Trophoblast cell (in vitro differentiated cells and primary cell): ENCODE measurements around the gene WWC2.
A peak's percentile ranks its signal among the peaks of the same experiment; 100 is the strongest.

ENCODE experiments used
- DNase-seq, 2 donors: peaks; one replicate each; pipeline ENCODE4 v3.0.0-alpha.2; 2016
- H2AFZ ChIP-seq: 2 replicates; pipeline ENCODE4 v1.6.1; 2013; ENCODE audit warnings: low read length, moderate library complexity, mild to moderate bottlenecking; ENCODE audit not compliant: insufficient read depth, poor library complexity
- H2AK5ac ChIP-seq: 2 replicates; pipeline ENCODE4 v1.6.1; 2013; ENCODE audit warnings: mild to moderate bottlenecking, low read length
- H2BK120ac ChIP-seq: 2 replicates; pipeline ENCODE4 v1.6.1; 2013; ENCODE audit warnings: low read length, mild to moderate bottlenecking, moderate library complexity; ENCODE audit not compliant: insufficient read depth, poor library complexity
- H2BK12ac ChIP-seq: 2 replicates; pipeline ENCODE4 v1.6.1; 2013; ENCODE audit warnings: mild to moderate bottlenecking, low read length, moderate library complexity
- H2BK5ac ChIP-seq: 2 replicates; pipeline ENCODE4 v1.6.1; 2013; ENCODE audit warnings: low read length, low read depth, moderate library complexity, mild to moderate bottlenecking; ENCODE audit not compliant: poor library complexity
- H3K14ac ChIP-seq: 2 replicates; pipeline ENCODE4 v1.6.1; 2013; ENCODE audit warnings: mild to moderate bottlenecking, low read length
- H3K18ac ChIP-seq: 2 replicates; pipeline ENCODE4 v1.6.1; 2013; ENCODE audit warnings: mild to moderate bottlenecking, low read length
- H3K23ac ChIP-seq: 2 replicates; pipeline ENCODE4 v1.6.1; 2013; ENCODE audit warnings: low read length
- H3K27ac ChIP-seq: 2 replicates; pipeline ENCODE4 v1.5.1; 2013; ENCODE audit warnings: low read depth, mild to moderate bottlenecking, inconsistent platforms, low read length, moderate library complexity
- H3K27me3 ChIP-seq: 2 replicates; pipeline ENCODE4 v1.6.1; 2013; ENCODE audit warnings: inconsistent platforms, mild to moderate bottlenecking, low read length, moderate library complexity; ENCODE audit not compliant: insufficient read depth
- H3K36me3 ChIP-seq, 2 experiments: 1 replicate in 1 of 2; 2 replicates in 1 of 2; pipeline ENCODE4 v1.6.1; 2013; ENCODE audit warnings: low read length in 2 of 2, mild to moderate bottlenecking in 2 of 2, moderate library complexity in 1 of 2; ENCODE audit not compliant: insufficient read depth in 2 of 2, control insufficient read depth in 1 of 2
- H3K4ac ChIP-seq: 2 replicates; pipeline ENCODE4 v1.6.1; 2013; ENCODE audit warnings: low read depth, mild to moderate bottlenecking, low read length, moderate library complexity
- H3K4me1 ChIP-seq, 2 experiments: 1 replicate in 1 of 2; 2 replicates in 1 of 2; pipeline ENCODE4 v1.6.1; 2013; ENCODE audit warnings: low read length in 2 of 2, mild to moderate bottlenecking in 2 of 2, moderate library complexity in 1 of 2; ENCODE audit not compliant: insufficient read depth in 2 of 2, control insufficient read depth in 1 of 2
- H3K4me2 ChIP-seq: 2 replicates; pipeline ENCODE4 v1.6.1; 2013; ENCODE audit warnings: inconsistent platforms, mild to moderate bottlenecking, low read length, moderate library complexity
- H3K4me3 ChIP-seq: 2 replicates; pipeline ENCODE4 v1.5.1; 2013; ENCODE audit warnings: mild to moderate bottlenecking, low read depth, low read length, inconsistent platforms
- H3K79me1 ChIP-seq: one replicate; pipeline ENCODE4 v1.6.1; 2013; ENCODE audit warnings: low read length
- H3K79me2 ChIP-seq: 2 replicates; pipeline ENCODE4 v1.6.1; 2013; ENCODE audit warnings: low read length, mild to moderate bottlenecking; ENCODE audit not compliant: control insufficient read depth, insufficient read depth, poor library complexity
- H3K9ac ChIP-seq: 2 replicates; pipeline ENCODE4 v1.6.1; 2013; ENCODE audit warnings: mild to moderate bottlenecking, low read length
- H3K9me3 ChIP-seq: 2 replicates; pipeline ENCODE4 v1.6.1; 2013; ENCODE audit warnings: low read depth, mild to moderate bottlenecking, control low read depth, inconsistent platforms, low read length; ENCODE audit not compliant: insufficient read depth
- H4K12ac ChIP-seq: 2 replicates; pipeline ENCODE4 v1.6.1; 2013; ENCODE audit warnings: low read depth, mild to moderate bottlenecking, low read length, moderate library complexity
- H4K8ac ChIP-seq: 2 replicates; pipeline ENCODE4 v1.6.1; 2013; ENCODE audit warnings: low read depth, mild to moderate bottlenecking, low read length, moderate library complexity
- H4K91ac ChIP-seq: one replicate; pipeline ENCODE4 v1.6.1; 2013; ENCODE audit warnings: low read depth, mild to moderate bottlenecking, low read length, moderate library complexity
- WGBS: extraction: QIAGEN DNeasy Blood & Tissue Kit; methylation state at CpG from one replicate; pipeline ENCODE4 v1.1.7; 2013; ENCODE audit warnings: missing lambda C conversion rate; ENCODE audit not compliant: insufficient read length, insufficient coverage; ENCODE audit errors: extremely low coverage; 5-methylcytosine and 5-hydroxymethylcytosine counted together

The WWC2 gene

DNA sequence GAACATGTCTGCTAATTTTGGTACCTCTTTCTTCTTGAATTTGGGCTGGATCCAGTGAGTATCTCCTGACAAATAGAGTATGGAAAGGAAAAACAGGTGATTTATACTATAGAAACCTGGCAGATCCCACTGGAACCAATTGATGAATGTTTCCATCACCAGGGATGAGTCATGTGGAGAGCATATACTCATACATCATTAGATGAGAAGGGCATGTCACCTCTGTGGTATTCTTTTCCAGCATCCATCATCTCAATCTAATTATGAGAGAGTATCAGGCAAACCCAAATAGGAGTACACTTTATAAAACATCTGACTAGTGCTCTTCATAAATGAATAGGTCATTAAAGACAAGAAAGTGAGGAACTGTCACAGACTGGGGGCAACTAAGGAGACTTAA is 130.3 kb downstream of the WWC2 start:
- Histone ChIP-seq H3K79me2 (no peaks in the 10 kb centered on the region), H3K14ac (no peak overlapping the region), H3K36me3 (peaks cover 0 to 3% of the 10 kb centered on the region in 2 experiments), H3K23ac (no peak overlapping the region), H2AFZ (no peak overlapping the region), H3K4ac (no peak overlapping the region), H3K9me3 (no peaks in the 10 kb centered on the region), H4K12ac (no peak overlapping the region), H3K27me3 (no peaks in the 10 kb centered on the region), H2BK5ac (no peak overlapping the region), H2AK5ac (no peak overlapping the region), H3K9ac (no peak overlapping the region), H3K27ac (no peak overlapping the region), H4K8ac (no peak overlapping the region), H3K4me2 (no peak overlapping the region), H2BK120ac (no peak overlapping the region), H3K79me1 (no peaks in the 10 kb centered on the region), H3K4me1 (no peaks in the 10 kb centered on the region), H3K4me3 (no peak overlapping the region), H2BK12ac (no peak overlapping the region), H4K91ac (no peak overlapping the region), H3K18ac (no peak overlapping the region)
- no peak for DNase-seq

DNA sequence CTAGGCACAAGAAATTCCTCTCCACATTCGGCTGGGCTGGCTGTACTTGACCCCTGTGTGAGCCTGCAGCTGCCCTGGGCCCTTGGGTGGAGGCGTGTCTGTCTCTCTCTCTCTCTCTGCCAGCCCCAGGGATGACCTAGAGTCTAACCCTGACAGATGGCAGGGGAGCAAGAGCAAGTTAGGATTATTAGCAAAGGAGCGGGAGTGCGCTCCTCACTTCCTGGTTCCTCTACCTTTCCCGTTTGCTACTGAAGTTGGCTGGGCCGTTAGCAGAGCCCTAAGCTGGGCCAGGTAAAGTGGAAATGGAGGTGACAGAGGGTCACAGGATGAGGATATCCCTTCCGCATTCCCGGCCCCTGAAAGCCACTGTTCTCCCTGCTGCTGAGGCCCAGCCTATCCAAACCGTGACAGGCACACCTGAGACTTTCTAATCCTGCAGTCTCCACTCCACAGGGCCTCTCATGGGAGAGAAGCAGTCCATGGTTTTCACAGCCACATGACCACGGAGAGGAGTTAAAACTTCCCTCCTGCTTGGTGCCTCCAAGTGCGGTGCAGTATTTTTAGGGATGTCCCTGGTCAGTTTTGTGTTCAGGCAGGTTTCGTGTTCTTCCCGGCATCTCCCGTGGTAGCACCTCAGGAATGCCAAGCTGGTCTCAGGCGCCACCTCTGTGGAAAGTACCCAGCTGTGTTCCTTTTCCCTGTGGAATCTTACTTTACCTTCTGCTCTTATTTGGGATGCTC is 141.7 kb downstream of the WWC2 start:
- Histone ChIP-seq H3K36me3 (peaks cover 3 to 4% of the 10 kb centered on the region in 2 experiments), H3K14ac (no peak overlapping the region), H4K91ac (no peak overlapping the region), H3K23ac (no peak overlapping the region), H3K4me2 (peak overlapping the region; percentile 50), H2AFZ (no peak overlapping the region), H3K4ac (no peak overlapping the region), H2AK5ac (no peak overlapping the region), H3K9me3 (no peaks in the 10 kb centered on the region), H4K12ac (no peak overlapping the region), H2BK5ac (no peak overlapping the region), H3K4me3 (no peak overlapping the region), H3K27ac (peak overlapping the region; percentile 51), H3K27me3 (no peaks in the 10 kb centered on the region), H2BK120ac (no peak overlapping the region), H3K18ac (no peak overlapping the region), H3K9ac (no peak overlapping the region), H4K8ac (no peak overlapping the region), H2BK12ac (no peak overlapping the region), H3K79me1 (peaks cover 4% of the 10 kb centered on the region), H3K4me1 (peaks cover 10 to 14% of the 10 kb centered on the region in 2 experiments), H3K79me2 (no peaks in the 10 kb centered on the region)
- DNase-seq, result peak; percentile 7 to 27
- no CpG with 5 or more reads among the region's 15 CpGs for WGBS

DNA sequence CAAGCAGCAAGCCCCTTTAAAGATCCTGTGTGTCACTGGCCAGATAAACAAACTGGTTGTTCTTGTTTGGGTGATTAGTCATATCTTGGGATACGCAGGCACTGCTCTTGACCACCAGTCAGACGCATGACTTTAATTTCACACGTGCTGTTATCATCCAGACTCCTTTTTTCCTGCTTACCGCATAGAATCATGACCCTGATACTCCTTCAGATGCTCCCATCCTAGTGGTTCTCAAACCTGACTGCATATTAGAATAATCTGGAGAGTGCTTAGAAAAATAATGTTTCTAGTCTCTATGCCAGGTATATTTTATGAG is 142.2 kb downstream of the WWC2 start:
- WGBS, result no CpG with 5 or more reads among the region's 4 CpGs
- Histone ChIP-seq H2BK120ac (no peak overlapping the region), H4K12ac (no peak overlapping the region), H2AK5ac (no peak overlapping the region), H3K23ac (no peak overlapping the region), H2AFZ (no peak overlapping the region), H4K8ac (no peak overlapping the region), H3K4me3 (no peak overlapping the region), H4K91ac (no peak overlapping the region), H3K4me2 (peak overlapping the region; percentile 50), H3K18ac (no peak overlapping the region), H3K79me1 (peaks cover 4% of the 10 kb centered on the region), H2BK5ac (no peak overlapping the region), H3K36me3 (peaks cover 3 to 5% of the 10 kb centered on the region in 2 experiments), H3K9me3 (no peaks in the 10 kb centered on the region), H3K27me3 (no peaks in the 10 kb centered on the region), H3K27ac (no peak overlapping the region), H3K14ac (no peak overlapping the region), H2BK12ac (no peak overlapping the region), H3K9ac (no peak overlapping the region), H3K4me1 (peaks cover 10 to 14% of the 10 kb centered on the region in 2 experiments), H3K4ac (no peak overlapping the region), H3K79me2 (no peaks in the 10 kb centered on the region)
- peak; percentile 81 to 94 for DNase-seq

DNA sequence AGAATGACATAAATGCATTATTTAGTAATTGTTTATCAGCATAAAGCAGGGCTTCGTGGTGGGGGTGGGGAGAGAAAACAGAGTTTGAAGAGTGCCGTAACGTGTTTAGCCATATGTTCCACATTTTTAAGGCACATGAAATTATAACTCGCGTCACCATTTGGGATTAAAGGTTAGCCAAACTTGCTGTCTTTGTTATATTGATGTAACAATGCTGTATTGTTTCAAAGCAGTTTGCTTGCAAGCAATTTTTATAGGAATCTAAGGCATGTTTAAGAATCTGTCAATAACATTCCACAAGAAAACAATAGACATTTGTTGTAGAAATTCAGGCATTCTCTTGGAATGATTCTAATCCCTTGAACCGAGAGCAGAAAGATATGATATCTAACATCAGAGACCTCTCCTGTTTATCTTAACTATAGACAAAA is 142.7 kb downstream of the WWC2 start:
- Histone ChIP-seq H2BK12ac (no peak overlapping the region), H2AFZ (no peak overlapping the region), H2BK5ac (no peak overlapping the region), H3K9ac (no peak overlapping the region), H4K91ac (no peak overlapping the region), H3K79me1 (peaks cover 4% of the 10 kb centered on the region), H2BK120ac (no peak overlapping the region), H3K9me3 (no peaks in the 10 kb centered on the region), H3K79me2 (no peaks in the 10 kb centered on the region), H4K8ac (no peak overlapping the region), H3K4me3 (no peak overlapping the region), H3K27ac (no peak overlapping the region), H3K23ac (no peak overlapping the region), H3K27me3 (no peaks in the 10 kb centered on the region), H3K4me2 (peak overlapping the region; percentile 17), H3K18ac (no peak overlapping the region), H3K36me3 (peaks cover 3 to 5% of the 10 kb centered on the region in 2 experiments), H3K4me1 (peaks cover 10 to 14% of the 10 kb centered on the region in 2 experiments), H3K4ac (no peak overlapping the region), H3K14ac (no peak overlapping the region), H4K12ac (no peak overlapping the region), H2AK5ac (no peak overlapping the region)
- DNase-seq, result peak in 1 of 2 donors; percentile 4
- no CpG with 5 or more reads among the region's 6 CpGs for WGBS
